Stomach (tissue), 4 donors: ENCODE results near the gene CELF4.

Experiments
- CTCF ChIP-seq, 7 experiments: fragments of 450-650 bp in 4 of 7; fragments of 200-600 bp in 3 of 7; sonication (generic) in 3 of 7; IDR thresholded peaks; one replicate each; pipeline ENCODE4 v1.5.1; 2016 to 2019; ENCODE audit warnings: antibody characterized with exemption in 7 of 7, control low read depth in 2 of 7, mild to moderate bottlenecking in 1 of 7
- POLR2A ChIP-seq, 4 donors: fragments of 450-650 bp; IDR thresholded peaks; one replicate each; pipeline ENCODE4 v1.6.1; 2016; ENCODE audit warnings: antibody characterized with exemption in 4 of 4, control low read depth in 2 of 4, mild to moderate bottlenecking in 1 of 4, moderate library complexity in 1 of 4
- POLR2AphosphoS5 ChIP-seq, 3 donors: sonication (generic); formaldehyde crosslinking; IDR thresholded peaks; one replicate each; pipeline ENCODE4 v1.6.1; 2016; ENCODE audit warnings: antibody characterized with exemption in 3 of 3

GRCh38 chr18:37355772-37356171 is 209.8 kb downstream of the CELF4 start:
- TF ChIP-seq POLR2A (IDR thresholded peaks at IDR 0.05) (no peak), CTCF (IDR thresholded peaks at IDR 0.05) (no peak), POLR2AphosphoS5 (IDR thresholded peaks at IDR 0.05) (no peak)
